ENCODE results near the gene REV1.
"Not testable (repeated sequence)": the region's sequence is repeated elsewhere in the genome, so short reads cannot be mapped to it uniquely, and the experiment has no call there.

The REV1 gene

DNA sequence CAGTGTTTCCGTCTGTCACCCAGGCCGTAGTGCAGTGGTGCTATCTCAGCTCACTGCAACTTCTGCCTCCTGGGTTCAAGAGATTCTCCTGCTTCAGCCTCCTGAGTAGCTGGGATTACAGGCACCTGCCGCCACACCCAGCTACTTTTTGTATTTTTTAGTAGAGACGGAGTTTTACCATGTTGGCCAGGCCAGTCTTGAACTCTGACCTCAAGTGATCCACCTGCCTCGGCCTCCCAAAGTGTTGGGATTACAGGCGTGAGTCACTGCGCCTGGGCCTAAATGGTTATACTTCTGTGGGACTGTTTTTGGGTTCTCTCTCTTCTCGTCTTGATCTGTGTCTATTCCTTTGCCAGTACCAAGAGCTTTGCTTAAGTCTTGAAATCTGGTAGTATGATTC lies 135.0 kb downstream of the REV1 start:
- H2BK120ac ChIP-seq (ENCODE audit: low read depth, low read length); H3K4me3 ChIP-seq (ENCODE audit: low read length); H2BK15ac ChIP-seq (replicated peaks; ENCODE audit: low read depth); H3K18ac ChIP-seq (ENCODE audit: low read length); H3K36me3 ChIP-seq (ENCODE audit: control insufficient read depth, insufficient read depth, low read length); H3K4me2 ChIP-seq (ENCODE audit: low read length); H3K27ac ChIP-seq (ENCODE audit: low read depth, low read length); H3K4me1 ChIP-seq (ENCODE audit: control insufficient read depth, low read depth, low read length); H4K5ac ChIP-seq (ENCODE audit: low read length); H4K8ac ChIP-seq (ENCODE audit: low read depth, low read length); H3K27me3 ChIP-seq (ENCODE audit: insufficient read depth, low read length, poor library complexity); H3K4ac ChIP-seq (ENCODE audit: low read depth, low read length); H3K79me1 ChIP-seq (ENCODE audit: low read length); H2BK5ac ChIP-seq (ENCODE audit: low read length); H2AK5ac ChIP-seq (ENCODE audit: low read length); DNase-seq; H3K23ac ChIP-seq (ENCODE audit: low read length); H3K56ac ChIP-seq (ENCODE audit: low read length); H3K9ac ChIP-seq (ENCODE audit: low read length): not testable (repeated sequence)
- no CpG with 5 or more reads among the region's 8 CpGs for WGBS (ENCODE audit: extremely low coverage, insufficient coverage, low lambda C conversion rate)
- H3K79me2 ChIP-seq (ENCODE audit: control insufficient read depth, insufficient read depth, low read length): peaks cover 50% of the 10 kb centered on the region

DNA sequence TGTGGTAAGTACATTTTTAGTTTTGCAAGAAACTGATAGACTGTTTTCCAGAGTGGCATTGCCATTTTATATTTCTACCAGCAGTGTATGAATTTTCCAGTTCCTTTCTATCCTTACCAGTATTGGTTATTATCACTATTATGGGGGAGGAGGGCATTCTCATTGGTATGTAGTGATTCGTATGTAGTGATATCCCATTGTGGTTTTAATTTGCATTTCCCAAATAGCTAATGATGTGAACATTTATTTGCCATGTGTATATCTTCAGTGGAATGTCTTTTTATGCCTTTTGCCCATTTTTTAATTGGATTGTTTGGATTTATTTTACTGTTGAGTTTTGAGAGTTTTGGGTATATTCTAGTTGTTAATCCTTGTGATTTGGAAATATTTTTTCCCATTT lies 135.7 kb downstream of the REV1 start:
- no peak overlapping the region for H3K4me3 ChIP-seq (ENCODE audit: low read length)
- DNase-seq: no peak
- H3K9ac ChIP-seq (ENCODE audit: low read length): no peak overlapping the region
- no peak overlapping the region for H3K4me2 ChIP-seq (ENCODE audit: low read length)
- H3K36me3 ChIP-seq (ENCODE audit: control insufficient read depth, insufficient read depth, low read length): no peaks in the 10 kb centered on the region
- H4K5ac ChIP-seq (ENCODE audit: low read length): no peak overlapping the region
- H3K4me1 ChIP-seq (ENCODE audit: control insufficient read depth, low read depth, low read length): no peaks in the 10 kb centered on the region
- no peak overlapping the region for H3K4ac ChIP-seq (ENCODE audit: low read depth, low read length)
- WGBS (ENCODE audit: extremely low coverage, insufficient coverage, low lambda C conversion rate): no CpG with 5 or more reads among the region's 1 CpG
- H2BK15ac ChIP-seq (replicated peaks; ENCODE audit: low read depth): no peak overlapping the region
- no peaks in the 10 kb centered on the region for H3K27me3 ChIP-seq (ENCODE audit: insufficient read depth, low read length, poor library complexity)
- peaks cover 51% of the 10 kb centered on the region for H3K79me2 ChIP-seq (ENCODE audit: control insufficient read depth, insufficient read depth, low read length)
- H3K79me1 ChIP-seq (ENCODE audit: low read length): peaks cover 9% of the 10 kb centered on the region
- no peak overlapping the region for H2BK120ac ChIP-seq (ENCODE audit: low read depth, low read length)
- H4K8ac ChIP-seq (ENCODE audit: low read depth, low read length): no peak overlapping the region
- no peak overlapping the region for H2BK5ac ChIP-seq (ENCODE audit: low read length)
- no peak overlapping the region for H3K23ac ChIP-seq (ENCODE audit: low read length)
- no peak overlapping the region for H3K18ac ChIP-seq (ENCODE audit: low read length)
- H2AK5ac ChIP-seq (ENCODE audit: low read length): no peak overlapping the region
- H3K56ac ChIP-seq (ENCODE audit: low read length): no peak overlapping the region
- no peak overlapping the region for H3K27ac ChIP-seq (ENCODE audit: low read depth, low read length)
